ENCODE measurements around the gene PIR.

- no peak for TF ChIP-seq POLR2A (IDR thresholded peaks at IDR 0.05)
- TF ChIP-seq CTCF (IDR thresholded peaks at IDR 0.05), result no peak
Measured at GRCh38 chrX:15435836-15436619, 57.1 kb downstream of the PIR start.

Data from adrenal gland (tissue), 5 donors.